HEK293 (cell line): ENCODE results near the gene DNM1.

Experiments
- BCL11B ChIP-seq: fragments of 450-650 bp; formaldehyde crosslinking; IDR thresholded peaks from 2 replicates; pipeline ENCODE4 v1.5.1; 2016; ENCODE audit warnings: low read depth, missing biosample characterization, missing genetic modification characterization
- SETDB1 ChIP-seq: IDR thresholded peaks from one replicate; pipeline ENCODE4 v1.6.1; 2017; ENCODE audit warnings: mild to moderate bottlenecking, low read length, moderate library complexity, mixed read lengths; ENCODE audit not compliant: insufficient read length
- ZBTB20 ChIP-seq: fragments of 450-650 bp; formaldehyde crosslinking; IDR thresholded peaks from 2 replicates; pipeline ENCODE4 v1.5.1; 2016; ENCODE audit warnings: missing biosample characterization, missing genetic modification characterization
- ZNF146 ChIP-seq: fragments of 450-650 bp; formaldehyde crosslinking; IDR thresholded peaks from 2 replicates; pipeline ENCODE4 v1.5.1; 2016; ENCODE audit warnings: missing biosample characterization, missing genetic modification characterization
- ZNF16 ChIP-seq: fragments of 450-650 bp; formaldehyde crosslinking; IDR thresholded peaks from 2 replicates; pipeline ENCODE4 v1.5.1; 2016; ENCODE audit warnings: low read depth, missing biosample characterization, missing genetic modification characterization
- ZNF221 ChIP-seq: fragments of 450-650 bp; formaldehyde crosslinking; IDR thresholded peaks from 2 replicates; pipeline ENCODE4 v1.5.1; 2017; ENCODE audit warnings: missing biosample characterization, missing genetic modification characterization, borderline replicate concordance
- ZNF280C ChIP-seq: fragments of 450-650 bp; formaldehyde crosslinking; IDR thresholded peaks from 2 replicates; pipeline ENCODE4 v1.5.1; 2016; ENCODE audit warnings: missing biosample characterization, missing genetic modification characterization
- ZNF510 ChIP-seq: fragments of 450-650 bp; formaldehyde crosslinking; IDR thresholded peaks from 2 replicates; pipeline ENCODE4 v1.5.1; 2018; ENCODE audit warnings: mild to moderate bottlenecking, missing genetic modification characterization, missing biosample characterization; ENCODE audit not compliant: insufficient replicate concordance
- ZNF549 ChIP-seq: fragments of 450-650 bp; IDR thresholded peaks from 2 replicates; pipeline ENCODE4 v1.5.1; 2018; ENCODE audit warnings: missing biosample characterization, missing genetic modification characterization, mild to moderate bottlenecking, inconsistent platforms, moderate library complexity
- ZNF704 ChIP-seq: fragments of 450-650 bp; formaldehyde crosslinking; IDR thresholded peaks from 2 replicates; pipeline ENCODE4 v1.5.1; 2016; ENCODE audit warnings: missing biosample characterization, missing genetic modification characterization
- ZNF747 ChIP-seq: fragments of 450-650 bp; formaldehyde crosslinking; IDR thresholded peaks from 2 replicates; pipeline ENCODE4 v1.5.1; 2016; ENCODE audit warnings: missing biosample characterization, missing genetic modification characterization
- TF ChIP-seq, protein P1 (sequence below): fragments of 450-650 bp; formaldehyde crosslinking; IDR thresholded peaks from 2 replicates; pipeline ENCODE4 v1.5.1; 2016; ENCODE audit warnings: missing biosample characterization, missing genetic modification characterization
- TF ChIP-seq, protein P2 (sequence below): fragments of 450-650 bp; formaldehyde crosslinking; conservative IDR thresholded peaks from 2 replicates; pipeline ENCODE4 v1.5.1; 2016; ENCODE audit warnings: low read depth, missing biosample characterization, missing genetic modification characterization

DNA sequence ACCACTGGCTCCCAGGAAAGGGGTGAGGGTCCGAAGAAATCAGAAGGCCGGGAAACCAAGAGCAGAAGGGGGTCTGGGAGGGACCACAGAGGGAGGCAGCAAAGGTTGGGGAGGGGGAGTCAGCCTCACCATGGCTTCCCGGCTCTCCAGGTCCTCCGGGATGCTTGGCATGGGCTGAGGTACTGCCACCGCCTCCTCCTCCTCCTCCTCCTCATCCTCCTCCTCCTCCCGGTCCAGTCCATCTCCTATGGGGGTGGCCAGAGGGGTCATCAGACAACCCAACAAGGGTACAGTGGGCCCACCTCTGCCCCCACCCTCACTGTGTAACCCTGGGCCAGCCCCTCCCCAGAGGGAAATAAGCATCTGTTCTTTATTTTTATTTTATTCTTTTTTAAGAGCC is 55.1 kb downstream of the DNM1 start:
- TF ChIP-seq ZNF146 (no peak), BCL11B (tag by site-specific recombination) (no peak), ZBTB20 (tag by site-specific recombination) (no peak), ZNF549 (no peak), ZNF704 (tag by site-specific recombination) (no peak), SETDB1 (no peak), ZNF16 (no peak), ZNF280C (tag by site-specific recombination) (no peak), ZNF510 (tag by site-specific recombination) (no peak), ZNF221 (tag by site-specific recombination) (no peak), ZNF747 (tag by site-specific recombination) (no peak)
- TF ChIP-seq, protein P1, sequence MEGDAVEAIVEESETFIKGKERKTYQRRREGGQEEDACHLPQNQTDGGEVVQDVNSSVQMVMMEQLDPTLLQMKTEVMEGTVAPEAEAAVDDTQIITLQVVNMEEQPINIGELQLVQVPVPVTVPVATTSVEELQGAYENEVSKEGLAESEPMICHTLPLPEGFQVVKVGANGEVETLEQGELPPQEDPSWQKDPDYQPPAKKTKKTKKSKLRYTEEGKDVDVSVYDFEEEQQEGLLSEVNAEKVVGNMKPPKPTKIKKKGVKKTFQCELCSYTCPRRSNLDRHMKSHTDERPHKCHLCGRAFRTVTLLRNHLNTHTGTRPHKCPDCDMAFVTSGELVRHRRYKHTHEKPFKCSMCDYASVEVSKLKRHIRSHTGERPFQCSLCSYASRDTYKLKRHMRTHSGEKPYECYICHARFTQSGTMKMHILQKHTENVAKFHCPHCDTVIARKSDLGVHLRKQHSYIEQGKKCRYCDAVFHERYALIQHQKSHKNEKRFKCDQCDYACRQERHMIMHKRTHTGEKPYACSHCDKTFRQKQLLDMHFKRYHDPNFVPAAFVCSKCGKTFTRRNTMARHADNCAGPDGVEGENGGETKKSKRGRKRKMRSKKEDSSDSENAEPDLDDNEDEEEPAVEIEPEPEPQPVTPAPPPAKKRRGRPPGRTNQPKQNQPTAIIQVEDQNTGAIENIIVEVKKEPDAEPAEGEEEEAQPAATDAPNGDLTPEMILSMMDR, result no peak
- TF ChIP-seq, protein P2, sequence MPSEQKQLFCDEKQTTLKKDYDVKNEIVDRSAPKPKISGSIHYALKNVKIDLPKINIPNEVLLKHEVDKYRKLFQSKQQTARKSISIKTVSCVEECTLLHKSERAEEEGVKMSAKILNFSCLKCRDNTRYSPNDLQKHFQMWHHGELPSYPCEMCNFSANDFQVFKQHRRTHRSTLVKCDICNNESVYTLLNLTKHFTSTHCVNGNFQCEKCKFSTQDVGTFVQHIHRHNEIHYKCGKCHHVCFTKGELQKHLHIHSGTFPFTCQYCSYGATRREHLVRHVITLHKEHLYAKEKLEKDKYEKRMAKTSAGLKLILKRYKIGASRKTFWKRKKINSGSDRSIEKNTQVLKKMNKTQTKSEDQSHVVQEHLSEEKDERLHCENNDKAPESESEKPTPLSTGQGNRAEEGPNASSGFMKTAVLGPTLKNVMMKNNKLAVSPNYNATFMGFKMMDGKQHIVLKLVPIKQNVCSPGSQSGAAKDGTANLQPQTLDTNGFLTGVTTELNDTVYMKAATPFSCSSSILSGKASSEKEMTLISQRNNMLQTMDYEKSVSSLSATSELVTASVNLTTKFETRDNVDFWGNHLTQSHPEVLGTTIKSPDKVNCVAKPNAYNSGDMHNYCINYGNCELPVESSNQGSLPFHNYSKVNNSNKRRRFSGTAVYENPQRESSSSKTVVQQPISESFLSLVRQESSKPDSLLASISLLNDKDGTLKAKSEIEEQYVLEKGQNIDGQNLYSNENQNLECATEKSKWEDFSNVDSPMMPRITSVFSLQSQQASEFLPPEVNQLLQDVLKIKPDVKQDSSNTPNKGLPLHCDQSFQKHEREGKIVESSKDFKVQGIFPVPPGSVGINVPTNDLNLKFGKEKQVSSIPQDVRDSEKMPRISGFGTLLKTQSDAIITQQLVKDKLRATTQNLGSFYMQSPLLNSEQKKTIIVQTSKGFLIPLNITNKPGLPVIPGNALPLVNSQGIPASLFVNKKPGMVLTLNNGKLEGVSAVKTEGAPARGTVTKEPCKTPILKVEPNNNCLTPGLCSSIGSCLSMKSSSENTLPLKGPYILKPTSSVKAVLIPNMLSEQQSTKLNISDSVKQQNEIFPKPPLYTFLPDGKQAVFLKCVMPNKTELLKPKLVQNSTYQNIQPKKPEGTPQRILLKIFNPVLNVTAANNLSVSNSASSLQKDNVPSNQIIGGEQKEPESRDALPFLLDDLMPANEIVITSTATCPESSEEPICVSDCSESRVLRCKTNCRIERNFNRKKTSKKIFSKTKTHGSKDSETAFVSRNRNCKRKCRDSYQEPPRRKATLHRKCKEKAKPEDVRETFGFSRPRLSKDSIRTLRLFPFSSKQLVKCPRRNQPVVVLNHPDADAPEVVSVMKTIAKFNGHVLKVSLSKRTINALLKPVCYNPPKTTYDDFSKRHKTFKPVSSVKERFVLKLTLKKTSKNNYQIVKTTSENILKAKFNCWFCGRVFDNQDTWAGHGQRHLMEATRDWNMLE (tag by site-specific recombination), result no peak
